Adrenal gland (tissue), 5 donors: ENCODE data around the gene RTN4.

Source experiments
- POLR2A ChIP-seq, 2 donors: fragments of 450-650 bp; IDR thresholded peaks; one replicate each; pipeline ENCODE4 v1.6.1; 2017; ENCODE audit warnings: antibody characterized with exemption in 2 of 2, mild to moderate bottlenecking in 2 of 2, moderate library complexity in 1 of 2
- TF ChIP-seq, protein P1 (sequence below), 6 experiments: fragments of 450-650 bp in 4 of 6; fragments of 200-600 bp in 2 of 6; sonication (generic) in 1 of 6; IDR thresholded peaks; 1 replicate in 5 of 6; 2 replicates in 1 of 6; pipeline versions ENCODE4 v1.5.1 to v1.8.0; 2016 to 2021; ENCODE audit warnings: antibody characterized with exemption in 6 of 6, mild to moderate bottlenecking in 2 of 6, moderate library complexity in 1 of 6
- donor health status: DM: no; HTN: no; CAD: no.

DNA sequence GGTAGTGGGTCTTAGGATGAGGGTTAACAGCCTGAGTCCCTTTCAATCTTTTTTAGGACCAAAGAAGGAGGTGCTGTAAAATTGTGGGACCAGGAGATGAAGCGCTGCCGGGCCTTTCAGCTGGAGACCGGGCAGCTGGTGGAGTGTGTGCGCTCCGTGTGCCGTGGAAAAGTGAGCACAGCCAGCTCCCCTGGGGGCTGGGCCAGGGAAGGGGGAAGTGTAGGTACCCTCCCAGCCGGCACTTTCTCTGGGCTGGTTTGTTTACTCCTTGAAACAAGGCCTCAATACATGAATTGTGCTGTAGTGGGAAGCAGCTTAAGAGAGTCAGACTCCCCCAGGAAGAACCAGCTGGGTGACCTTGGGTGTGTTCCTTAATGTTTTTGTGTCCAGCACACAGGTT lies 90.1 kb downstream of the RTN4 start:
- TF ChIP-seq, protein P1, sequence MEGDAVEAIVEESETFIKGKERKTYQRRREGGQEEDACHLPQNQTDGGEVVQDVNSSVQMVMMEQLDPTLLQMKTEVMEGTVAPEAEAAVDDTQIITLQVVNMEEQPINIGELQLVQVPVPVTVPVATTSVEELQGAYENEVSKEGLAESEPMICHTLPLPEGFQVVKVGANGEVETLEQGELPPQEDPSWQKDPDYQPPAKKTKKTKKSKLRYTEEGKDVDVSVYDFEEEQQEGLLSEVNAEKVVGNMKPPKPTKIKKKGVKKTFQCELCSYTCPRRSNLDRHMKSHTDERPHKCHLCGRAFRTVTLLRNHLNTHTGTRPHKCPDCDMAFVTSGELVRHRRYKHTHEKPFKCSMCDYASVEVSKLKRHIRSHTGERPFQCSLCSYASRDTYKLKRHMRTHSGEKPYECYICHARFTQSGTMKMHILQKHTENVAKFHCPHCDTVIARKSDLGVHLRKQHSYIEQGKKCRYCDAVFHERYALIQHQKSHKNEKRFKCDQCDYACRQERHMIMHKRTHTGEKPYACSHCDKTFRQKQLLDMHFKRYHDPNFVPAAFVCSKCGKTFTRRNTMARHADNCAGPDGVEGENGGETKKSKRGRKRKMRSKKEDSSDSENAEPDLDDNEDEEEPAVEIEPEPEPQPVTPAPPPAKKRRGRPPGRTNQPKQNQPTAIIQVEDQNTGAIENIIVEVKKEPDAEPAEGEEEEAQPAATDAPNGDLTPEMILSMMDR (IDR thresholded peaks at IDR 0.05), result no peak
- TF ChIP-seq POLR2A (IDR thresholded peaks at IDR 0.05), result no peak
